Measurements from ENCODE around the gene LRCH2. TPM values are rescaled to one million over a fixed set of nuclear protein-coding genes. Genes with fewer than 3 reads are reported as not detected.

Gene LRCH2
- total RNA-seq, 1 donor from 2014 or later, result 3.1 TPM

DNA sequence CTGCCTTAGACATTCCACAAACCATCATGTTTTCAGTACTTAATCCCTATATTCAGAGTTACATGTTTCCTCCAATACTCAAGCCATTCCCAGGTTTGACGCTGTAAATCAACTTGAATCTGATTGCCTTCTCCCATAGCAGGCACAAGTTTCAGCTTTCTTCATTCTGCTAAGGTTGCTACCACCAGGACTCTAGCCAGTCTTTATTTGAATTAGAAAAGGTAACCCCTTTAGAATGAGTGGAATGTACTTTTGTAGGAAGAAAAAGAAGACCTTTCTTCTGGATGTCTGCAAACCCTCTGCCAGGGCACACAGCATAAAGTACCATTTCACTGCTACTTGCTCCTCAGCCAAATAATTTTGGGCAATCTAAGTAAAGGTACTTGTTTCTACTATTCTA, 55.4 kb downstream of the LRCH2 start:
- no peaks in the 10 kb centered on the region for H3K9me3 ChIP-seq (ENCODE audit: control insufficient read depth in 3 of 3, low read length in 3 of 3)
- H3K36me3 ChIP-seq (ENCODE audit: control insufficient read depth in 3 of 3, insufficient read depth in 3 of 3, low read length in 3 of 3), result no peaks in the 10 kb centered on the region
- H3K27ac ChIP-seq (ENCODE audit: low read depth, low read length), result no peak overlapping the region
- H3K4me1 ChIP-seq (ENCODE audit: control insufficient read depth in 3 of 3, insufficient read depth in 3 of 3, low read length in 3 of 3), result no peaks in the 10 kb centered on the region
- no peak overlapping the region for H3K4me3 ChIP-seq (ENCODE audit: low read length in 3 of 3)
- no peaks in the 10 kb centered on the region for H3K27me3 ChIP-seq (ENCODE audit: control insufficient read depth in 3 of 3, insufficient read depth in 3 of 3, low read length in 3 of 3)
- H3K9ac ChIP-seq (ENCODE audit: low read depth in 1 of 3, low read length in 3 of 3), result no peak overlapping the region

DNA sequence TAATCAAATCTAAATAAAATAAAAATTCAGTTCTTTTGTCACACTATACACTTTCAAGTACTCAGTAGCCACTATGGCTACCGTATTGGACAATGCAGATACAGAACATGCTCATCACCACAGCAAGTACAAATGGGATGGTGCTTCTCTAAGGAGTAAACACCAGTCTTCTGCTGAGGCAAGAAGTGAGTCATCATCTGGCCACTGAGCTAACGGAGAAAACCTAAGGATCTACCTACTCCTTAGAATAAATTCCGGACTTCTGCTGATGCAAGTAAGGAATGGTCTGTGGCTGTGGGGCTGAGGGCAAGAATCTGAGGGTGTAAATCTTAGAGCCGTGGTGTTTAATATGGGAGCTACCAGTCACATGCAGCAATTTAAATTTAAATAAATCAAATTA, 56.0 kb downstream of the LRCH2 start:
- Histone ChIP-seq H3K27me3 (ENCODE audit: control insufficient read depth in 3 of 3, insufficient read depth in 3 of 3, low read length in 3 of 3) (no peaks in the 10 kb centered on the region), H3K9me3 (ENCODE audit: control insufficient read depth in 3 of 3, low read length in 3 of 3) (no peaks in the 10 kb centered on the region), H3K27ac (ENCODE audit: low read depth, low read length) (no peak overlapping the region), H3K4me1 (ENCODE audit: control insufficient read depth in 3 of 3, insufficient read depth in 3 of 3, low read length in 3 of 3) (no peaks in the 10 kb centered on the region), H3K9ac (ENCODE audit: low read depth in 1 of 3, low read length in 3 of 3) (no peak overlapping the region), H3K36me3 (ENCODE audit: control insufficient read depth in 3 of 3, insufficient read depth in 3 of 3, low read length in 3 of 3) (no peaks in the 10 kb centered on the region), H3K4me3 (ENCODE audit: low read length in 3 of 3) (no peak overlapping the region)

DNA sequence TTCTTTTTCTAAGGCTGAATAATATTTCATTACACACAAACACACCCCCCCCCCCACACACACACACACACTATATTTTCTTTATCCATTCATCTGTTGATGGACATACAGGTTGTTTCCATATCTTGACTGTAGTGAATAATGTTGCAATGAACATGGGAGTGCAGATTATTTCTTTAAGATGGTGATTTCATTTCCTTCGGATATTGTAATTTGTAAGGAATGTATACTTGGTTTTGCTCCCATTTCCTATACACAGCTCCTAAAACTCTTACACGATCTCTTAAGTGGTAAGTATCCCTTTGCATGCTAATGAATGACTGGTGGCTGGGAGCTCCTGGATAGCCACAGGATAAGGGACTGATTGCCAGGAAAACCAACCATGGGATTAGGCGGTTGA, 59.3 kb downstream of the LRCH2 start:
- no peaks in the 10 kb centered on the region for H3K36me3 ChIP-seq (ENCODE audit: control insufficient read depth in 3 of 3, insufficient read depth in 3 of 3, low read length in 3 of 3)
- no peaks in the 10 kb centered on the region for H3K4me1 ChIP-seq (ENCODE audit: control insufficient read depth in 3 of 3, insufficient read depth in 3 of 3, low read length in 3 of 3)
- no peak overlapping the region for H3K4me3 ChIP-seq (ENCODE audit: low read length in 3 of 3)
- H3K27me3 ChIP-seq (ENCODE audit: control insufficient read depth in 3 of 3, insufficient read depth in 3 of 3, low read length in 3 of 3), result no peaks in the 10 kb centered on the region
- no peaks in the 10 kb centered on the region for H3K9me3 ChIP-seq (ENCODE audit: control insufficient read depth in 3 of 3, low read length in 3 of 3)
- no peak overlapping the region for H3K9ac ChIP-seq (ENCODE audit: low read depth in 1 of 3, low read length in 3 of 3)
- no peak overlapping the region for H3K27ac ChIP-seq (ENCODE audit: low read depth, low read length)

DNA sequence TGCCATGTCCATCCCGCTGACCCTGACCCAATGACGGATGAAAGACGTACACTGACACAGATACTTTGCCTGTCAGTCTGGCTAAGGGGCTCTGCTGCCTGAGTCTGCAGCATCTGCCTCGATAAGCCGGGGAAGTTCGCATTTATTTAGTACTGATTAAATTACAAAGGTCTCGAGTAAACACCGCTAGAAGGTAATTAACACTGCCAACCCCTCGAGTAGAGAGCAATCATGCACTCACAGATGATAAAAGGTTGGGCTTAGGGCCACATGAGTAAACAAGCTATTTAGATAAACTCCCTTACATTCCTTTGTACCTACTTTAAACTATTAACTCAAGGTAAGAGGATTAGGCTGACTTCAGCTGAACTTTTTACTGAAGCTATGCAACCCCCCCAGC, 60.7 kb downstream of the LRCH2 start:
- Histone ChIP-seq H3K4me3 (ENCODE audit: low read length in 3 of 3) (no peak overlapping the region), H3K27me3 (ENCODE audit: control insufficient read depth in 3 of 3, insufficient read depth in 3 of 3, low read length in 3 of 3) (no peaks in the 10 kb centered on the region), H3K36me3 (ENCODE audit: control insufficient read depth in 3 of 3, insufficient read depth in 3 of 3, low read length in 3 of 3) (no peaks in the 10 kb centered on the region), H3K9ac (ENCODE audit: low read depth in 1 of 3, low read length in 3 of 3) (no peak overlapping the region), H3K9me3 (ENCODE audit: control insufficient read depth in 3 of 3, low read length in 3 of 3) (no peaks in the 10 kb centered on the region), H3K4me1 (ENCODE audit: control insufficient read depth in 3 of 3, insufficient read depth in 3 of 3, low read length in 3 of 3) (no peaks in the 10 kb centered on the region), H3K27ac (ENCODE audit: low read depth, low read length) (no peak overlapping the region)

DNA sequence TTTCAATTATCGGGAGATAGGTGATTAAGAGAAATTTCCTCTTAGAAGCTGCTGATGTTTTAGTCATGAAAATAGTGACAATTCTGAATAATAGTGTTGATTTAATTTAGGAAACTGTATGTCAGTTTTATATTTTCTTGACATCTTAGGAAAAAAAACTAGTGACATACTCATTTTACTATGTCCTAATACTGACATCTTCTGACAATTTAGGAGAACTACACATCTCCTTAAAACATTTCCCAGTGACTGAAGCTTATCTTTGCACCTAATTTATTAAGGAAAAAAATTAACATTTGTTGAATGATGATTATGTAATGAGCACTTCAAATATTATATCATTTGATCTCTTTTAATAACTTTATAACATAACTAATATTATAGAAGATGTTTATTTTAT, 86.7 kb downstream of the LRCH2 start:
- Histone ChIP-seq H3K4me3 (ENCODE audit: low read length in 3 of 3) (no peak overlapping the region), H3K27me3 (ENCODE audit: control insufficient read depth in 3 of 3, insufficient read depth in 3 of 3, low read length in 3 of 3) (peaks cover 0 to 3% (median 0%) of the 10 kb centered on the region in 3 donors), H3K9ac (ENCODE audit: low read depth in 1 of 3, low read length in 3 of 3) (no peak overlapping the region)

DNA sequence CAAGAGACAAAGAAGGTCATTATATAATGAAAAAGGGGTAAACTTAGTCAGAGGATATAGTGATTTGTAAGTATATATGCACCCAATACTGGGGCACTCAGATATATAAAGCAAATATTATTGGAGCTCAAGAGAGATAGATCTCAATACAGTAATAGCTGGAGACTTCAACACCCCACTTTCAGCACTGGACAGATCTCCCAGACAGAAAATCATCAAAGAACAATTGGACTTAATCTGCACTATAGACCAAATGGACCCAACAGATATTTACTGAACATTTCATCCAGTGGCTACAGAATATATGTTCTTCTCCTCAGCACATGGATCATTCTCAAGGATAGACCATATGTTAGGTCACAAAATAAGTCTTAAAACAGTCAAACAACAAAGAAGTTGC, 91.8 kb downstream of the LRCH2 start:
- H3K9ac ChIP-seq (ENCODE audit: low read depth in 1 of 3, low read length in 3 of 3), result no peak overlapping the region
- H3K4me1 ChIP-seq (ENCODE audit: control insufficient read depth in 3 of 3, insufficient read depth in 3 of 3, low read length in 3 of 3), result no peaks in the 10 kb centered on the region
- no peak overlapping the region for H3K4me3 ChIP-seq (ENCODE audit: low read length in 3 of 3)
- H3K27ac ChIP-seq (ENCODE audit: low read depth, low read length), result no peak overlapping the region
- H3K36me3 ChIP-seq (ENCODE audit: control insufficient read depth in 3 of 3, insufficient read depth in 3 of 3, low read length in 3 of 3), result no peaks in the 10 kb centered on the region
- H3K27me3 ChIP-seq (ENCODE audit: control insufficient read depth in 3 of 3, insufficient read depth in 3 of 3, low read length in 3 of 3), result no peaks in the 10 kb centered on the region
- peaks cover 0 to 3% (median 0%) of the 10 kb centered on the region in 3 donors for H3K9me3 ChIP-seq (ENCODE audit: control insufficient read depth in 3 of 3, low read length in 3 of 3)

More for the DNA sequence above, 86.7 kb downstream of the LRCH2 start:
- no peak overlapping the region for H3K27ac ChIP-seq (ENCODE audit: low read depth, low read length)
- H3K4me1 ChIP-seq (ENCODE audit: control insufficient read depth in 3 of 3, insufficient read depth in 3 of 3, low read length in 3 of 3), result no peaks in the 10 kb centered on the region
- no peaks in the 10 kb centered on the region for H3K36me3 ChIP-seq (ENCODE audit: control insufficient read depth in 3 of 3, insufficient read depth in 3 of 3, low read length in 3 of 3)
- no peaks in the 10 kb centered on the region for H3K9me3 ChIP-seq (ENCODE audit: control insufficient read depth in 3 of 3, low read length in 3 of 3)

DNA sequence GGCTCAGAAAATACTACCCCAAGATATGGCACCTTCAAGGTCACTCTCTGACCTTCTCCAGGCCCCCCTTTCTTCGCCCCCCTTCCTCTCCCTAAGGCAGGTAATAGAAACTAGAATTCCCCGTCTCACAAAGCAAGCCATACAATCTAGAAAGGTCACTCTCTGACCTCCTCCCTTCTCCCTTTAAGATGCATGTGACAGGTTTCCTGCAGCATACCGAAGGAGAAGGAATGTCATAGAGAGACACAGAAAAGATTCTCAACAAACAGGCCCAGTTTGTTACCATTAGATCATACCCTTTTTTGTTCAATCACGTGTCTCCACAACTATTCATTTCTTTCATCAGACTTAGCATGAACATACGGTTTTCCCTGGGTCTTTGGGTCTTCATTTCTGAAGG, 95.9 kb downstream of the LRCH2 start:
- Histone ChIP-seq H3K4me1 (ENCODE audit: control insufficient read depth in 3 of 3, insufficient read depth in 3 of 3, low read length in 3 of 3) (no peaks in the 10 kb centered on the region), H3K27ac (ENCODE audit: low read depth, low read length) (no peak overlapping the region), H3K9ac (ENCODE audit: low read depth in 1 of 3, low read length in 3 of 3) (no peak overlapping the region), H3K36me3 (ENCODE audit: control insufficient read depth in 3 of 3, insufficient read depth in 3 of 3, low read length in 3 of 3) (no peaks in the 10 kb centered on the region), H3K9me3 (ENCODE audit: control insufficient read depth in 3 of 3, low read length in 3 of 3) (peaks cover 0 to 3% (median 0%) of the 10 kb centered on the region in 3 donors), H3K27me3 (ENCODE audit: control insufficient read depth in 3 of 3, insufficient read depth in 3 of 3, low read length in 3 of 3) (no peaks in the 10 kb centered on the region), H3K4me3 (ENCODE audit: low read length in 3 of 3) (no peak overlapping the region)

DNA sequence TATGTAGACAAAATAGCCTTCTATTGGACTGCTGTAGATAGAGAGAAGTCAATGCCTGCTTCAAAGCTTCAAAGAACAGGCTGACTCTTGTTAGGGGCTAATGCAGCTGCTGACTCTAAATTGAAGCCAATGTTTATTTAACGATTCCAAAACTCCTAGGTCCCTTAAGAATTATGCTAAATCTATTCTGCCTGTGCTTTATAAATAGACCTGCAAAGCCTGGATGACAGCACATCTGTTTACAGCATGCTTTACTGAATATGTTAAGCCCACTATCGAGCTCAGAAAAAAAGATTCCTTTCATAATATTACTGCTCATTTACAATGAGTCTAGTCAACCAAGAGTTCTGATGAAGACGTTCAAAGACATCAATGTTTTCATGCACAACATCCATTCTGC, 99.5 kb downstream of the LRCH2 start:
- no peak overlapping the region for H3K9ac ChIP-seq (ENCODE audit: low read depth in 1 of 3, low read length in 3 of 3)
- H3K36me3 ChIP-seq (ENCODE audit: control insufficient read depth in 3 of 3, insufficient read depth in 3 of 3, low read length in 3 of 3), result no peaks in the 10 kb centered on the region
- no peak overlapping the region for H3K27ac ChIP-seq (ENCODE audit: low read depth, low read length)
- H3K4me3 ChIP-seq (ENCODE audit: low read length in 3 of 3), result no peak overlapping the region
- H3K9me3 ChIP-seq (ENCODE audit: control insufficient read depth in 3 of 3, low read length in 3 of 3), result no peaks in the 10 kb centered on the region
- H3K4me1 ChIP-seq (ENCODE audit: control insufficient read depth in 3 of 3, insufficient read depth in 3 of 3, low read length in 3 of 3), result no peaks in the 10 kb centered on the region
- no peaks in the 10 kb centered on the region for H3K27me3 ChIP-seq (ENCODE audit: control insufficient read depth in 3 of 3, insufficient read depth in 3 of 3, low read length in 3 of 3)

DNA sequence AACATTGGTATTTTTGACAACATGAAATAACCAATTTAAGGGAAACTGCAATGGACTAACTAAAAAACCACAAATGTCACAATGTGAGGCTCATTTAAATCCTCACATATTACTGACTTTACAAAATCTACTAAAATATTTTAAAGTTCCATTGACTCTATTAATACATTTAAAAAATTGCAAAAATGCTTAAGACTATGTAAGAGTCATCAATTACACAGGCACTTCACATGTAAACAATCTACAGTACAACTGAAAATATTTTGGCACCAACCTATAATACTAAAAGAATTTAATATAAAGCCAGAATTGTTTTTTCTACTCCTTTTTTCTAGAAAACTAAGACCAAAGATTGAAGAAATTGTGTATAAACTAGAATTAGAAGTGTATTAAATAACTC, 121.5 kb downstream of the LRCH2 start:
- H3K4me1 ChIP-seq (ENCODE audit: control insufficient read depth in 3 of 3, insufficient read depth in 3 of 3, low read length in 3 of 3), result no peaks in the 10 kb centered on the region

DNA sequence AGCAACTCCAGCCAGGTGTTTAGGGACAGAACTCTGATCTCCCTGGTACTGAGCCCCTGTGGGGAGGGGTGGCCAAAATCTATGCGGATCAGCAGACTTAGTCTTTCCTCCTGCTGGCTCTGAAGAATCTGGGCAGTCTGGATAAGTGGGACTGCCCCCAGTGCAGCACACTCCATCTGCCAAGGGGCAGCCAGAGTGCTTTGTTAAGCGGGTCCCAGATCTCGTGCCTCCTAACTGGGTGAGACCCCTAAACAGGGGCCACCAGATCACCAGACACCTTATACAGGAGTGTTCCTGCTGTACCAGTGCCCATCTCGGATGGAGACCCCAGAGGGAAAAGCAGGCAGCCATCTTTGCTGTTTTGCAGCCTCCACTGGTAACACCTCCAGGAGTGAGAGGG, 135.0 kb downstream of the LRCH2 start:
- H3K4me3 ChIP-seq (ENCODE audit: low read length in 3 of 3), result no peak overlapping the region
- no peaks in the 10 kb centered on the region for H3K36me3 ChIP-seq (ENCODE audit: control insufficient read depth in 3 of 3, insufficient read depth in 3 of 3, low read length in 3 of 3)
- no peaks in the 10 kb centered on the region for H3K4me1 ChIP-seq (ENCODE audit: control insufficient read depth in 3 of 3, insufficient read depth in 3 of 3, low read length in 3 of 3)
- H3K27me3 ChIP-seq (ENCODE audit: control insufficient read depth in 3 of 3, insufficient read depth in 3 of 3, low read length in 3 of 3), result no peaks in the 10 kb centered on the region
- no peak overlapping the region for H3K9ac ChIP-seq (ENCODE audit: low read depth in 1 of 3, low read length in 3 of 3)
- no peak overlapping the region for H3K27ac ChIP-seq (ENCODE audit: low read depth, low read length)
- no peaks in the 10 kb centered on the region for H3K9me3 ChIP-seq (ENCODE audit: control insufficient read depth in 3 of 3, low read length in 3 of 3)

More for the DNA sequence above, 121.5 kb downstream of the LRCH2 start:
- H3K9me3 ChIP-seq (ENCODE audit: control insufficient read depth in 3 of 3, low read length in 3 of 3), result no peaks in the 10 kb centered on the region
- no peaks in the 10 kb centered on the region for H3K36me3 ChIP-seq (ENCODE audit: control insufficient read depth in 3 of 3, insufficient read depth in 3 of 3, low read length in 3 of 3)
- no peak overlapping the region for H3K4me3 ChIP-seq (ENCODE audit: low read length in 3 of 3)
- H3K27ac ChIP-seq (ENCODE audit: low read depth, low read length), result no peak overlapping the region
- no peaks in the 10 kb centered on the region for H3K27me3 ChIP-seq (ENCODE audit: control insufficient read depth in 3 of 3, insufficient read depth in 3 of 3, low read length in 3 of 3)
- no peak overlapping the region for H3K9ac ChIP-seq (ENCODE audit: low read depth in 1 of 3, low read length in 3 of 3)

DNA sequence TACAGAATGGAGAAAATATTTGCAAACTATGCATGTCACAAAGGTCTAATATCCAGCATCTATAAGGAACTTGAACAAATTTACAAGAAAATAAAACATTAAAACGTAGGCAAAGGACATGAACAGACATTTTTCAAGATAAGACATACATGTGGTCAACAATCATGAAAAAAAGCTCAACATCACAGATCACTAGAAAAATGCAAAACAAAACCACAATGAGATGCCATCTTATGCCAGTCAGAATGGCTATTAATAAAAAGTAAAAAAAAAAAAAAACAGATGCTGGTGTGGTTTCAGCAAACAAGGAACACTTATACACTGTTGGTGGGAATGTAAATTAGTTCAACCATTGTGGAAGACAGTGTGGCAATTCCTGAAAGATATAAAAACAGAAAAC, 140.7 kb downstream of the LRCH2 start:
- H3K4me1 ChIP-seq (ENCODE audit: control insufficient read depth in 3 of 3, insufficient read depth in 3 of 3, low read length in 3 of 3), result no peaks in the 10 kb centered on the region
- no peak overlapping the region for H3K27ac ChIP-seq (ENCODE audit: low read depth, low read length)
- no peaks in the 10 kb centered on the region for H3K36me3 ChIP-seq (ENCODE audit: control insufficient read depth in 3 of 3, insufficient read depth in 3 of 3, low read length in 3 of 3)
- H3K9me3 ChIP-seq (ENCODE audit: control insufficient read depth in 3 of 3, low read length in 3 of 3), result no peaks in the 10 kb centered on the region
- H3K4me3 ChIP-seq (ENCODE audit: low read length in 3 of 3), result no peak overlapping the region
- H3K27me3 ChIP-seq (ENCODE audit: control insufficient read depth in 3 of 3, insufficient read depth in 3 of 3, low read length in 3 of 3), result no peaks in the 10 kb centered on the region
- no peak overlapping the region for H3K9ac ChIP-seq (ENCODE audit: low read depth in 1 of 3, low read length in 3 of 3)
